Mucosa of stomach (tissue), 1 donor: ENCODE results near the gene SHOC2.

ENCODE experiments used
- H3K27me3 ChIP-seq: one replicate; pipeline ENCODE4 v1.7.0; 2013; ENCODE audit warnings: mild to moderate bottlenecking, low read length; ENCODE audit not compliant: control insufficient read depth, insufficient read depth
- H3K36me3 ChIP-seq: one replicate; pipeline ENCODE4 v1.7.0; 2013; ENCODE audit warnings: low read length; ENCODE audit not compliant: control insufficient read depth, insufficient read depth
- H3K4me1 ChIP-seq: one replicate; pipeline ENCODE4 v1.7.0; 2013; ENCODE audit warnings: mild to moderate bottlenecking, low read length; ENCODE audit not compliant: control insufficient read depth, insufficient read depth
- H3K4me3 ChIP-seq: one replicate; pipeline ENCODE4 v1.7.0; 2013; ENCODE audit warnings: low read length
- H3K9ac ChIP-seq: one replicate; pipeline ENCODE4 v1.7.0; 2013; ENCODE audit warnings: mild to moderate bottlenecking, low read length, moderate library complexity
- H3K9me3 ChIP-seq: one replicate; pipeline ENCODE4 v1.7.0; 2013; ENCODE audit warnings: mild to moderate bottlenecking, low read length, moderate library complexity; ENCODE audit not compliant: control insufficient read depth
- donor health status: Pancreatic carcinoma.

Gene SHOC2

DNA sequence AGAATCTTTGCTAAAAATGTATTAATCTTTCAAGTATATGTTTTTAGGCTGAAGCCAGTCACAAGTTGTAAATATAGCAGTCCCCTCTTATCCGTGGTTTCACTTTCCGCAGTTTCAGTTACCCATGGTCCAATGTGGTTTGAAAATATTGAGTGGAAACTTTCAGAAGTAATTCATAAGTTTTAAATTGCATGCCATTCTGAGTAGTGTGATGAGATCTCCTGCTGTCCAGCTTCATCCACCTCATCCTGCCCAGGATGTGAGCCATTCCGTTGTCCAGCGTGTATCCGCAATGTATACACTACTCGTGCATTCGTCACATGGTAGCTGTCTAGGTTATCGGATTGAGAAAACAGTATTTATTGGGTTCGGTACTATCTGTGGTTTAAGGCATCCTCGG is 35.5 kb upstream of the SHOC2 start:
- Histone ChIP-seq H3K4me3 (no peak overlapping the region), H3K9me3 (no peaks in the 10 kb centered on the region), H3K4me1 (peaks cover 12% of the 10 kb centered on the region), H3K9ac (peak overlapping the region; percentile 7), H3K36me3 (no peaks in the 10 kb centered on the region), H3K27me3 (no peaks in the 10 kb centered on the region)

DNA sequence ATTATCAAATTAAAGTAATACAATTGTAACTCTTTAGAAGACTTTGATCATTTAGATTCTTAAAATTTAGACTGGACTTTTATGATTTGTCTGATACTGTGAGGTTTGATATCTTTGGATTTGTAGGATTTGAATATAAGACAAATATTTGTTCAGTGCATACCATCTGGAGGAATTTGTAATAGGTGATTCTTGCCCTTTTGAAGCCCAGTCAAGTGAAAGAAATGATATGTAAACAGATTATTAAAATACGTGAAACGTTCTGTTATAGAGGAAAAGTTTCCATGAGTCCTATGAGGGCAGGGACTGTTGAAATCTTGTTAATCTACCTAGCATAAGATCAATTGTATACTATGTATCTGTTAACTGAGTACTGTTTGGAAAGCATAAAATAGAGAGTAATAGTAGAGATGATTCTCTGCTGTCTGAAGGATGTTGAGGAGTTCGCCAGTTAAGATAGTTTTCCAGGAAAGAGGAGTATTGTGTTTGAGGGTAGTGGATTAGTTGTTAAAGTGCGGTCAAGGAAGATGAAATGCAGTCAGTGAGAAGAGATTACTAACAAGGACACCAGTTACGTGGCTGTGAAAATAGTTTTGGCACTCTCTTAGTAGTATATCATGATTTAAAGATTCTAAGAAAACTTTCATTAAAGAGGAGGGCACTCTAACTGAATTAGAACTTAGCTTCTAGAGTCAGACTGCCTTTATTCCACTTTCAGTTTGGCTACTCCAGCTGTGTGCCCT is 33.3 kb upstream of the SHOC2 start:
- Histone ChIP-seq H3K36me3 (no peaks in the 10 kb centered on the region), H3K9me3 (no peaks in the 10 kb centered on the region), H3K9ac (no peak overlapping the region), H3K4me1 (peaks cover 12% of the 10 kb centered on the region), H3K27me3 (no peaks in the 10 kb centered on the region), H3K4me3 (no peak overlapping the region)

DNA sequence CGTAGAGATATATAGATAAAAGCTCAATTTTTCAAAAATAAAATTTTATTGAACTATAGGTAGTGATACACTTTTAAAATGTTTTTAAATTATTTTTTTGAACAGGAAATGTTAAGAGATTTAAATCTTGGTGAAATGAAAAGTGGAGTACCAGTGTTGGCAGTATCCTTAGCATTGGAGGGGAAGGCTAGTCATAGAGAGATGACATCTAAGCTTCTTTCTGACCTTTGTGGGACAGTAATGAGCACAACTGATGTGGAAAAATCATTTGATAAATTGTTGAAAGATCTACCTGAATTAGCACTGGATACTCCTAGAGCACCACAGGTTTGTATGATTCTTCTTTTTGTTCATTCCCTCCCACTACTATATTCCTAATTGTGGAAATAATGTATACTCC is 31.8 kb upstream of the SHOC2 start:
- no peaks in the 10 kb centered on the region for H3K36me3 ChIP-seq
- peaks cover 12% of the 10 kb centered on the region for H3K4me1 ChIP-seq
- no peaks in the 10 kb centered on the region for H3K9me3 ChIP-seq
- no peaks in the 10 kb centered on the region for H3K27me3 ChIP-seq
- no peak overlapping the region for H3K9ac ChIP-seq
- no peak overlapping the region for H3K4me3 ChIP-seq

DNA sequence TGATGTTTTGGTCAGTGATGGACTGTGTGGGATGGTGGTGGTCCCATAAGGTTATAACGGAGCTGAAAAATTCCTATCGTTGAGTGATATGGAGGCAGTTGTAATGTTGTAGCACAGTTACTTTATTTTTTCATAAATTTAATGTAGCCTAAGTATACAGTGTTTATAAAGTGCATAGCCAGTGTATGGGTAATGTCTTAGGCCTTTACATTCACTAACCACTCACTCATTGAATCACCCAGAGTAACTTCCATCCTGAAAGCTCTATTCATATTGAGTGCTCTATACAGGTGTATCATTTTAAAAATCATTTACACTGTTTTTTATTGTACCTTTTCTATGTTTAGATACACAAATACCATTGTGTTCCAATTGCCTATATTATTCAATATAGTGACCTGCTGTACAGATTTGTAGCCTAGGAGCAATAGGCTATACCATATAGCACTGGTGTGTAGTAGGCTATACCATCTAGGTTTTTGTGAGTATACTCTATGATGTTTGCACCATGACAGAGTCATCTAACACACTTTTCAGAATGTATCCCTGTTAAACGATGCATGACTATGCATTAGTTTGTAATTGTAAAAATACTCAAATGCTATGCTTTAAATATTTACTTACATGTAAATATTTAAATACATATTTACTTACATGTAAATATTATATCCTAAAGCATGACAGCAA is 26.7 kb upstream of the SHOC2 start:
- Histone ChIP-seq H3K36me3 (peaks cover 7% of the 10 kb centered on the region), H3K27me3 (no peaks in the 10 kb centered on the region), H3K9me3 (no peaks in the 10 kb centered on the region), H3K4me1 (peaks cover 5% of the 10 kb centered on the region), H3K9ac (no peak overlapping the region), H3K4me3 (no peak overlapping the region)

DNA sequence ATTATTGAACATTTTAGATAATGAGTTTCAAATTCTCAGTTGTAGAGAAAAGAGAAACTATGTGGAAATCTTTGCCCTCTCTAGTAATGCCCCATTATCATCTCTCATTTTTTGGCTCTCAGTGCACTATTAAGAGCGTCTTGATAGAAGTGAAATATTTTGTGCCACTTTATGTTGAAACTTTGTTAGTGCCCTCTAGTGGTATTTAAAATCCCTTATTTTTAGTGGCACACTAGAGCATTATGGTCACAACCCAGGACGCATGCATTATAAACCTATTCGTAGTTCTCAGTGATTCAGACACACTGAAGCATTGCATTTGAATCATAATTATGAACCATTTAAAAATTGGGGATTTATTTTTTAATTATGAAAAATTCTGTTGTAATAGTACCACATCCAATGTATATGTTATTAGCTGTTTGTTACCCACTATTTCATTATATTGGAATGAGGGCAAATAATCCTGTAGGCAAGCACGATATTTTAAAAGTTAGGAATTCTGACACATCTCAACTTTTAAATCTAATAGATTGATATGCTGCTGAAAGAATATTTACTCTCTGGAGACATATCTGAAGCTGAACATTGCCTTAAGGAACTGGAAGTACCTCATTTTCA is 25.7 kb upstream of the SHOC2 start:
- Histone ChIP-seq H3K9ac (no peak overlapping the region), H3K4me3 (no peak overlapping the region), H3K27me3 (no peaks in the 10 kb centered on the region), H3K4me1 (peaks cover 5% of the 10 kb centered on the region), H3K9me3 (no peaks in the 10 kb centered on the region), H3K36me3 (peaks cover 7% of the 10 kb centered on the region)

DNA sequence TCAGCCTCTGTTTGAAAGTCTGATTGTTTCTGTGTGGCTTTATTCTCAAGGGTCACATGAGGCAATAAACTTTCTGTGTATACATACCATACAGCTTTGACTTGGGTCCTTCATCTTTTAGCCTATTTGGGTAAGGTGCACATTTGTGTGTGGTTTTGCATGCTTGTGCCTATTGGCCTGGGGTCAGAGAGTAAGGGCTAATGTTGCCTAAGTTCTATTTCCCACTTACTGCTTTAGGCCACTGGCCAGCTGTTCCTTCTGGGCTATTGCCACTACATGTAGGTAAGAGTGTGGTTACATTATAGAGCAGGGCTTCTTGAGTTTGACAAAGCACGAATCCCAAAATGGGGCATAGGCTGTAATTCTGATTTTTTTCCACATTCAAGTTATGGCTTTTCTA is 22.2 kb upstream of the SHOC2 start:
- Histone ChIP-seq H3K4me3 (no peak overlapping the region), H3K27me3 (no peaks in the 10 kb centered on the region), H3K4me1 (peaks cover 5% of the 10 kb centered on the region), H3K9me3 (no peaks in the 10 kb centered on the region), H3K9ac (no peak overlapping the region), H3K36me3 (peaks cover 7% of the 10 kb centered on the region)

DNA sequence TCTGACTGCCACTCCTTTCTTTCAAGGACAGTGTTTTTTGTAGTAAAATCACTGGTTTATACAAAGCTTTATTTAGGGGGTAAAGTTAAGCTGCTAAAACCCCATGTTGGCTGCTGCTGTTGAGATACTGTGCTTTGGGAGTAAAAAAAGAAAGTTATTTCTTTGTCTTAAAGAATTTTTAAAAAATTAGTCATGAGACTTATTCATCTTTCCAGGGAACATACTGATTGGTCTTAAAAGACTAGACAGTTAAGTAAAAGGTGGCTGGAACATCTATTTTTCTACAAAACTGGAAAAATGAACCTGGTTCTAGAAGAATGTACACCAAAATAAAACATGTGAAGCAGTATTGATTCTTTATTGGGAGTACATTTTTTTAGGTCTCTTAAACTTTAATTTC is 21.0 kb upstream of the SHOC2 start:
- Histone ChIP-seq H3K27me3 (no peaks in the 10 kb centered on the region), H3K4me1 (peaks cover 5% of the 10 kb centered on the region), H3K9ac (no peak overlapping the region), H3K36me3 (peaks cover 7% of the 10 kb centered on the region), H3K4me3 (no peak overlapping the region), H3K9me3 (no peaks in the 10 kb centered on the region)

DNA sequence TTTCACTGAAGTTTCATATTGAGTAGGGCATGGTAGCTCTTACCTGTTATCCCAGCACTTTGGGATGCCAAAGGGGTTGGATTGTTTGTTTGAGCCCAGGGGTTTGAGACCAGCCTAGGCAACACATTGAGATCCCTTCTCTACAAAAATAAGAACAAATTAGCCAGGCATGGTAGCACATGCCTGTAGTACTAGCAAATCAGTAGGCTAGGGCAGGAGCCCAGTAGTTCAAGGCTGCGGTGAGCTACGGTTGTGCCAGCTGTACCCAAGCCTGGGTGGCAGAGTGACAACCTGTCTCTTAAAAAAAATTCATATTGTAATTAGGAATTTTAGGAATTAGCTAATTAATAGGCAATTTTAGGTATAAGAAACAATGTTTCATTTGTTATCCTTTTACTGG is 18.4 kb upstream of the SHOC2 start:
- H3K4me3 ChIP-seq = no peak overlapping the region
- no peaks in the 10 kb centered on the region for H3K4me1 ChIP-seq
- no peaks in the 10 kb centered on the region for H3K36me3 ChIP-seq
- no peaks in the 10 kb centered on the region for H3K27me3 ChIP-seq
- no peak overlapping the region for H3K9ac ChIP-seq
- H3K9me3 ChIP-seq = no peaks in the 10 kb centered on the region

DNA sequence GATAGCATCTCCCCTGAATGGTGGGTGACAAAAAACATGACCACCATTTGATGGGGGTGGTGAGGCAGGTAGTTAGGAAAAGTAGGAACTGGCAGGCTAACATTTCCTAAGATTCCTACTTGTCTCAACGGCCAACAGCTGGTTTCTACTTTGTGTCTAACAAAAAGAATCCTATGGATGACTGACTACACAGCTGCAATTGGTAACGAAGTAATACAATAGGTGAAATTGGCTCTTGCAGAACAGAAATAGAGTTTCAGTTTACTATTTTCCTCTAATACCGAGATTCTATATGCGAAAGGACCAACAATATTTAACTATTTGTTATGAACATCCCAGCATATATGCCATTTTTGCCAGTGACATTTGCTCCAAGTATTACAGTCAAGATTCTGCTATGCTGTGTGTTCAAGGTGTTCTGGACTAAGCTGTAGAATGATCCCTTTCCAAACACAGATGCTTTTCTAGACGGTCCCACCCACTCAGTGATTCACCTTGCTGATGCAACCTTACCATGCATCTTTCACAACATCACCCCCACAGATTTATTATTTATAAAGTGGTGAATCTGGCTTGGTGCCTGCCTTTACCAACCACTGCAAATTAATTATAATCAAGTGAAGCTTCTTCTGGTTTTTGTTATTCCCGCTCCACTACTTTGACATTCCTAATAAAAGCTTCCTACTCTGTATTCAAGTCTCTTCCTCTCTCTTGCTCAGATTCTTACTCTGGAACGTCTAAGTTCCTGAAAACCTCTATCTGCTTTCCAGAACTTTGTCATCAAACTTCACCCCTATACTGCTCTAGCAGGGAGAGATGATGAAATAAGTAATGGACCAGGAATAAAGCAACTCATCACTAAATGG is 17.2 kb upstream of the SHOC2 start:
- H3K4me3 ChIP-seq = no peak overlapping the region
- H3K9me3 ChIP-seq = no peaks in the 10 kb centered on the region
- no peaks in the 10 kb centered on the region for H3K27me3 ChIP-seq
- no peaks in the 10 kb centered on the region for H3K4me1 ChIP-seq
- H3K36me3 ChIP-seq = no peaks in the 10 kb centered on the region
- no peak overlapping the region for H3K9ac ChIP-seq

DNA sequence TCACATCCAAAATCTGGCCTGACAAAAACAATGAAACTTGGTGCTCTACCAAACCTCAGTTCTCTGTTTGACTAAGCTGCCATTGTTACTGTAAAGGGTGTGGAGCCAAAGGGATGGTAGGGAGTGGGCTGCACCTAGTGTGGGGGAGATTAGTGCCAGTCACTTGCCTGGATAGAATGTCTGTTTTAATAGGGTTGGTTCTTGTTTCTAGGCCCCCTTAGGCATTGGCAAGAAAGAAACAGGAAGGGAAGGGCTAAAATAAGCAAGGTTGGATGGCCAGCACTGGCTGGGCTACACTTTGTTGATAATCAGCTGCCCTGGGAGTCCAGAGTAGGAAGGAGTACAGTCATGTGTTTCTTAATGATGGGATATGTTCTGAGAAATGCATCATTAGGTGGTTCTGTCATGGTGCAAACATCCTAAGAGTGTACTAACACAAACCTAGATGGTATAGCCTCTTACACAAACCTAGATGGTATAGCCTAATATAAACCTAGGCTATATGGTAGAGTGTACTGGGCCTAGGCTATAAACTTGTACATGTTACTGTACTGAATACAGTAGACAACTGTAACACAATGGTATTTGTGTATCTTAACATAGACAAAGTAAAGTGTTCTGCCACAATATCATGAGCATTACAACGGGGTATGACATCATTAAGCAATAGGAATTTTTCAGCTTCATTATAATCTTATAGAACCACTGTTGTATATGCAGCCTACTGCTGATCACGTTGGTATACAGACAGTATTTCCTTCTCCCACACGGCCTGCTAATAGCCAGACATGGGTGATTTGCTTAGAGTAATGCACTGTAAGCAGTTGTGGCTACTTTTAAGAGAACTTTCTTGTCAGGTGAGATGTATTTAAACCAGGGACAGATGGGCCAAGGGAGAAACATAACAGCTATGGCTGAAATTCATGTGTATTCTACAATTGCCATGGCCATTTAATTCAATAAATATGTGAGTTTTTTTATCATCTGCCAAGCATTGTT is 15.8 kb upstream of the SHOC2 start:
- Histone ChIP-seq H3K27me3 (no peaks in the 10 kb centered on the region), H3K9ac (no peak overlapping the region), H3K4me1 (no peaks in the 10 kb centered on the region), H3K36me3 (no peaks in the 10 kb centered on the region), H3K9me3 (no peaks in the 10 kb centered on the region), H3K4me3 (no peak overlapping the region)

DNA sequence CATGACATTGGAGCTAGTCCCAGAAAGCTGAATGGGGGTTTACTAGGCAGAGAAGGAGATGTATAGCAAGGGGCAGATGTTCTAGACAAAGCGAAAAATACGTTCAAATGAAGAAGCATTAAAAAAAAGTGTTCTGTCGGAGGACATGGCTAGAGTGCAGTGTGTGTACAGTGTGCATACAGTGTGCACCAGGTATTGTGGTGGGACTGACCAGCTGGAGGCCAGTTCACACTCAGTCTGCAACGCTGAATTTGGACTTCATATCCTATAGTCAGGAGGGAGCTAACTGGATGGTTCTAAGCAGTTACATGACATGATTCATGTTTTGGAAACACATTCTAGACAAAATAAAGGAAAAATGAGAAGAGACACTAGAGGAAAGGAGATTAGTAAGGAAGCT is 9.3 kb upstream of the SHOC2 start:
- no peak overlapping the region for H3K9ac ChIP-seq
- no peaks in the 10 kb centered on the region for H3K4me1 ChIP-seq
- H3K36me3 ChIP-seq = no peaks in the 10 kb centered on the region
- H3K27me3 ChIP-seq = no peaks in the 10 kb centered on the region
- no peaks in the 10 kb centered on the region for H3K9me3 ChIP-seq
- no peak overlapping the region for H3K4me3 ChIP-seq
